K562 (cell line): ENCODE data around the gene DCAF6. TPM values are rescaled to one million over a fixed set of nuclear protein-coding genes. Genes with fewer than 3 reads are reported as not detected.

Experiments used
- ATAC-seq: fragments of 200-7000 bp; cut with Tn5 transposase; 3 replicates; pipeline ENCODE4 v1.9.1; 2020; ENCODE audit warnings: moderate library complexity
- BruUV-seq: library from RNA; stranded (reverse); fragments of 400-500 nt; replicated peaks from 2 replicates; lab custom pipeline; 2021; lab: Mats Ljungman, UMichigan
- CTCF ChIA-PET: fragments of 300-600 bp; formaldehyde crosslinking; extraction: SDS; loops from one replicate; lab custom pipeline; 2021; ENCODE audit warnings: low intra/inter-chr PET ratio; lab: Yijun Ruan, JAX
- POLR2A ChIA-PET: fragments of 300-600, 350-650 bp; sonication (Branson Sonifier 250); formaldehyde crosslinking; extraction: SDS; loops from one replicate; lab custom pipeline; 2021; ENCODE audit warnings: antibody characterized with exemption, inconsistent platforms; lab: Yijun Ruan, JAX
- DNase-seq, 4 experiments: peaks; one replicate each; pipeline versions ENCODE4 v3.0.0 to v3.0.0-alpha.2; 2011 to 2018; ENCODE audit warnings: low spot score in 3 of 4, mixed read lengths in 3 of 4; ENCODE audit errors: extremely low read depth in 1 of 4
- FAIRE-seq: peaks from 2 replicates; lab custom pipeline; 2011; peaks lifted over from hg19 to GRCh38; lab: Jason Lieb, UNC
- H2AFZ ChIP-seq: 2 replicates; pipeline ENCODE4 v1.6.0; 2011; ENCODE audit warnings: low read depth, low read length, control low read depth, inconsistent platforms
- H3K27ac ChIP-seq: fragments of 200-600 bp; 3 replicates; pipeline ENCODE4 v1.8.0; 2011; ENCODE audit warnings: low read depth, mild to moderate bottlenecking, control low read depth, inconsistent platforms, low read length, moderate library complexity, mixed read lengths; ENCODE audit errors: extremely low read depth
- H3K27me3 ChIP-seq, 2 experiments: fragments of 300-600 bp in 1 of 2; 2 replicates in 1 of 2; 3 replicates in 1 of 2; pipeline versions ENCODE4 v1.6.0 to v1.8.0; 2011; ENCODE audit warnings: inconsistent platforms in 2 of 2, low read length in 2 of 2, mild to moderate bottlenecking in 1 of 2, mixed read lengths in 1 of 2, moderate library complexity in 1 of 2; ENCODE audit not compliant: control insufficient read depth in 2 of 2, insufficient read depth in 2 of 2
- H3K36me3 ChIP-seq: fragments of 300-600 bp; 3 replicates; pipeline ENCODE4 v1.8.0; 2011; ENCODE audit warnings: mild to moderate bottlenecking, low read length, inconsistent platforms; ENCODE audit not compliant: control insufficient read depth, insufficient read depth
- H3K4me1 ChIP-seq, 2 experiments: fragments of 200-600 bp in 1 of 2; replicated peaks in 1 of 2; 2 replicates in 1 of 2; 3 replicates in 1 of 2; pipeline versions ENCODE4 v1.5.1 to v1.8.0; 2011; ENCODE audit warnings: inconsistent platforms in 2 of 2, low read length in 2 of 2, mild to moderate bottlenecking in 1 of 2, mixed read lengths in 1 of 2, moderate library complexity in 1 of 2; ENCODE audit not compliant: control insufficient read depth in 2 of 2, insufficient read depth in 2 of 2
- H3K4me2 ChIP-seq: 2 replicates; pipeline ENCODE4 v1.6.1; 2011; ENCODE audit warnings: low read length, control low read depth, inconsistent platforms, mixed read lengths; ENCODE audit not compliant: insufficient read depth
- H3K4me3 ChIP-seq: fragments of 200-600 bp; sonication (generic), shearing (Covaris generic); 2 replicates; pipeline ENCODE4 v1.5.1; 2016; ENCODE audit warnings: control low read depth, inconsistent platforms
- H3K79me2 ChIP-seq: fragments of 200-600 bp; 3 replicates; pipeline ENCODE4 v1.8.0; 2011; ENCODE audit warnings: low read length, inconsistent platforms; ENCODE audit not compliant: control insufficient read depth, insufficient read depth
- H3K9ac ChIP-seq, 2 experiments: 2 replicates each; pipeline versions ENCODE4 v1.6.0 to v1.6.1; 2011; ENCODE audit warnings: low read depth in 2 of 2, low read length in 2 of 2, control low read depth in 1 of 2, inconsistent platforms in 1 of 2, mild to moderate bottlenecking in 1 of 2, mixed read lengths in 1 of 2; ENCODE audit not compliant: insufficient read depth in 1 of 2
- H3K9me1 ChIP-seq: one replicate; pipeline ENCODE4 v1.6.0; 2011; ENCODE audit warnings: inconsistent platforms, mild to moderate bottlenecking, low read length, moderate library complexity; ENCODE audit not compliant: control insufficient read depth, insufficient read depth
- H3K9me3 ChIP-seq: replicated peaks from 2 replicates; pipeline ENCODE4 v1.5.1; 2011; ENCODE audit warnings: low read depth, low read length, inconsistent platforms; ENCODE audit not compliant: control insufficient read depth, insufficient read depth
- H4K20me1 ChIP-seq: replicated peaks from 2 replicates; pipeline ENCODE4 v1.6.1; 2011; ENCODE audit warnings: low read length, inconsistent platforms, mixed read lengths; ENCODE audit not compliant: control insufficient read depth, insufficient read depth
- ARID2 ChIP-seq: fragments of 450-650 bp; IDR thresholded peaks from 2 replicates; pipeline ENCODE4 v1.6.1; 2017; ENCODE audit warnings: antibody characterized with exemption, mild to moderate bottlenecking
- POLR2AphosphoS2 ChIP-seq: IDR thresholded peaks from 2 replicates; pipeline ENCODE4 v1.6.1; 2012; ENCODE audit warnings: low read length, improper control_type of control experiment
- STAT5B ChIP-seq: fragments of 250-450 bp; sonication (Bioruptor Pico); IDR thresholded peaks from 2 replicates; pipeline ENCODE4 v1.8.0; 2021; ENCODE audit warnings: mild to moderate bottlenecking, inconsistent platforms
- TAF1 ChIP-seq: IDR thresholded peaks from 2 replicates; pipeline ENCODE4 v1.6.1; 2011; ENCODE audit warnings: mild to moderate bottlenecking, low read length, moderate library complexity; ENCODE audit not compliant: insufficient read depth, control insufficient read depth, severe bottlenecking; ENCODE audit errors: extremely low read depth
- TFAM ChIP-seq: fragments of 250-450 bp; sonication (Bioruptor Pico); conservative IDR thresholded peaks from 2 replicates; pipeline ENCODE4 v1.5.0; 2021; ENCODE audit warnings: mild to moderate bottlenecking, moderate library complexity
- ZNF12 ChIP-seq: sonication (generic); formaldehyde crosslinking; IDR thresholded peaks from 2 replicates; pipeline ENCODE4 v1.4.0; 2020; ENCODE audit warnings: mild to moderate bottlenecking, missing genetic modification reagents
- WGBS: fragments of 100-300 bp; shearing (Covaris generic); methylation state at CpG from one replicate; pipeline ENCODE4 v1.1.6; 2016; ENCODE audit warnings: low coverage, mixed read lengths; ENCODE audit not compliant: insufficient coverage; ENCODE audit errors: missing lambda C conversion rate; 5-methylcytosine and 5-hydroxymethylcytosine counted together
- in situ Hi-C: fragments of 300-500 bp; cut with MboI; formaldehyde crosslinking; loops from 4 replicates; pipeline ENCODE4 v1.15.0; 2018; ENCODE audit warnings: inconsistent platforms, mixed read lengths
- intact Hi-C: fragments of 100-400 bp; cut with micrococcal nuclease; formaldehyde crosslinking; loops from 2 replicates; pipeline ENCODE4 v1.14.2; 2022
- polyA plus RNA-seq, 8 experiments: library from polyadenylated mRNA; depleted of rRNA in 4 of 8; stranded (reverse) in 5 of 8; unstranded in 3 of 8; fragments of >200 nt; fragmentation: Nextera tagmentation in 2 of 8; fragmentation: Illumina TruSeq in 1 of 8; extraction: Ambion mirVana in 2 of 8; extraction: Trizol in 1 of 8; gene quantifications; 2 replicates each; pipeline versions ENCODE4 v1.2.1 to v1.2.3, GENCODE V29; 2011 to 2014; ENCODE audit warnings: inconsistent platforms in 1 of 8, missing spikeins in 1 of 8
- total RNA-seq, 7 experiments: library from RNA; depleted of rRNA in 6 of 7; stranded (reverse); fragments of >200 nt in 6 of 7; fragmentation: Illumina TruSeq in 2 of 7; extraction: Trizol in 2 of 7; gene quantifications; 2 replicates each; pipeline versions ENCODE4 v1.2.1 to v1.2.3, GENCODE V29; 2011 to 2021; ENCODE audit warnings: low replicate concordance in 1 of 7
- TF ChIP-seq, protein P1 (sequence below): fragments of 450-650 bp; IDR thresholded peaks from 2 replicates; pipeline ENCODE4 v1.7.1; 2018; ENCODE audit warnings: mild to moderate bottlenecking, low read depth; ENCODE audit not compliant: partially characterized antibody

The DCAF6 gene
- total and polyA plus RNA-seq, 9 of the 15 experiments (the other 6 are each of a cell fraction or from before 2014, with no cell fraction given): 19.1 to 102 (median 46.3) TPM

DNA sequence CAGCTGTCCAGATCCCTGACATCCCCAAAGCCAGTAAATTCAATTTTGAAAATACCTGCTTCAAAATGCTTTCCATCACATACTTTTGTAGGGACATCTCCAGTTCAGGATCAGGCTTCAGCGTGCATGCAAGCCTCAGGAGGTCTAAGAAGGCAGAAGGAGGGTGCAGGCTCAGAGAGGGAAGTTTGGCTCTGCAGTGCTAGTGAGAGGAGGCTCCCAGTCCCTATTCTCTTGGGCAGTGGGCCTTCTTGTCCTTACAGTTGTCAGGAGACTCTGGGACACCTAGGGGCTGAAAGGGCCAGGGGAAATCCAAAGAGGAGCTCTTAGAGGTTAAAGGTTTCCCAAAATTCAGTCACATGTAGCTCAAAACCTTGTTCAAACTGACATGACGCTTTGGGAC is 42.7 kb upstream of the DCAF6 start:
- peaks cover 7% of the 10 kb centered on the region; the same call in 2 of the 3 replicates for H3K79me2 ChIP-seq
- peak; percentile 53 for ATAC-seq
- CTCF ChIA-PET: interaction anchor here (0.6 kb wide), 1 partner anchor 179 kb away, joined by 3 read pairs; no protein-coding TSS in a partner anchor
- H3K9ac ChIP-seq: peak overlapping the region in 1 of 2 experiments; percentile 14; a peak in 1 of 4 replicates
- H4K20me1 ChIP-seq: no peaks in the 10 kb centered on the region
- H3K36me3 ChIP-seq: no peaks in the 10 kb centered on the region
- intact Hi-C loops: no loop called here
- TF ChIP-seq ZNF12 (CRISPR knock-in tag) (no peak), ARID2 (no peak), TFAM (CRISPR knock-in tag) (no peak), STAT5B (CRISPR knock-in tag) (no peak), TAF1 (no peak), POLR2AphosphoS2 (no peak)
- TF ChIP-seq, protein P1, sequence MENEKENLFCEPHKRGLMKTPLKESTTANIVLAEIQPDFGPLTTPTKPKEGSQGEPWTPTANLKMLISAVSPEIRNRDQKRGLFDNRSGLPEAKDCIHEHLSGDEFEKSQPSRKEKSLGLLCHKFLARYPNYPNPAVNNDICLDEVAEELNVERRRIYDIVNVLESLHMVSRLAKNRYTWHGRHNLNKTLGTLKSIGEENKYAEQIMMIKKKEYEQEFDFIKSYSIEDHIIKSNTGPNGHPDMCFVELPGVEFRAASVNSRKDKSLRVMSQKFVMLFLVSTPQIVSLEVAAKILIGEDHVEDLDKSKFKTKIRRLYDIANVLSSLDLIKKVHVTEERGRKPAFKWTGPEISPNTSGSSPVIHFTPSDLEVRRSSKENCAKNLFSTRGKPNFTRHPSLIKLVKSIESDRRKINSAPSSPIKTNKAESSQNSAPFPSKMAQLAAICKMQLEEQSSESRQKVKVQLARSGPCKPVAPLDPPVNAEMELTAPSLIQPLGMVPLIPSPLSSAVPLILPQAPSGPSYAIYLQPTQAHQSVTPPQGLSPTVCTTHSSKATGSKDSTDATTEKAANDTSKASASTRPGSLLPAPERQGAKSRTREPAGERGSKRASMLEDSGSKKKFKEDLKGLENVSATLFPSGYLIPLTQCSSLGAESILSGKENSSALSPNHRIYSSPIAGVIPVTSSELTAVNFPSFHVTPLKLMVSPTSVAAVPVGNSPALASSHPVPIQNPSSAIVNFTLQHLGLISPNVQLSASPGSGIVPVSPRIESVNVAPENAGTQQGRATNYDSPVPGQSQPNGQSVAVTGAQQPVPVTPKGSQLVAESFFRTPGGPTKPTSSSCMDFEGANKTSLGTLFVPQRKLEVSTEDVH: no peak
- TF ChIP-seq, all 486 proteins: peak for 0
- no TSS peak for BruUV-seq
- Histone ChIP-seq H3K27me3 (no peaks in the 10 kb centered on the region), H3K27ac (no peak overlapping the region), H3K9me1 (no peaks in the 10 kb centered on the region), H3K4me1 (peaks cover 0 to 4% of the 10 kb centered on the region in 2 experiments; a peak in 3 of 5 replicates), H2AFZ (no peak overlapping the region), H3K9me3 (no peaks in the 10 kb centered on the region), H3K4me3 (no peak overlapping the region), H3K4me2 (no peak overlapping the region)
- POLR2A ChIA-PET: interaction anchor here (0.6 to 1.0 kb wide), 3 partner anchors 16 to 326 kb away, joined by 3 read pairs; no protein-coding TSS in a partner anchor
- DNase-seq: no peak
- whole genome bisulfite sequencing: 55% methylated on average over 2 of the region's 2 CpGs
- in situ Hi-C loops: no loop called here
- FAIRE-seq: no peak
